GM12878 (cell line): Measurements from ENCODE around the gene SPOCK1.

Experiments used
- CEBPZ ChIP-seq: fragments of 150-350 bp; IDR thresholded peaks from 2 replicates; pipeline ENCODE4 v1.6.1; 2016; ENCODE audit warnings: low read depth, low read length
- CTCF ChIP-seq, 3 experiments: IDR thresholded peaks in 2 of 3; conservative IDR thresholded peaks in 1 of 3; 2 replicates each; pipeline ENCODE4 v1.5.1; 2011; ENCODE audit warnings: low read depth in 3 of 3, low read length in 3 of 3, mild to moderate bottlenecking in 3 of 3, control low read depth in 2 of 3, moderate library complexity in 2 of 3, inconsistent platforms in 1 of 3, mixed read lengths in 1 of 3; ENCODE audit not compliant: control insufficient read depth in 2 of 3, insufficient read depth in 1 of 3; ENCODE audit errors: extremely low read depth in 1 of 3
- ELK1 ChIP-seq: IDR thresholded peaks from 2 replicates; pipeline ENCODE4 v1.6.1; 2012; ENCODE audit warnings: low read depth, low read length, improper control_type of control experiment
- HCFC1 ChIP-seq: fragments of 150-350 bp; IDR thresholded peaks from 2 replicates; pipeline ENCODE4 v1.6.1; 2014; ENCODE audit warnings: low read length
- POLR2AphosphoS5 ChIP-seq: IDR thresholded peaks from 2 replicates; pipeline ENCODE4 v1.6.1; 2011; ENCODE audit warnings: mild to moderate bottlenecking, low read length, inconsistent platforms
- RCOR1 ChIP-seq: conservative IDR thresholded peaks from 2 replicates; pipeline ENCODE4 v1.6.1; 2012; ENCODE audit warnings: low read depth, low read length, improper control_type of control experiment
- TCF12 ChIP-seq: IDR thresholded peaks from 2 replicates; pipeline ENCODE4 v1.6.1; 2011; ENCODE audit warnings: low read depth, mild to moderate bottlenecking, low read length
- ZBTB4 ChIP-seq: fragments of 450-650 bp; formaldehyde crosslinking; IDR thresholded peaks from 2 replicates; pipeline ENCODE4 v1.4.0; 2022; ENCODE audit warnings: mild to moderate bottlenecking, moderate library complexity

GRCh38 chr5:137272831-137273230 lies 226.3 kb downstream of the SPOCK1 start:
- no peak for TF ChIP-seq ZBTB4 (CRISPR knock-in tag)
- no peak for TF ChIP-seq CTCF (IDR thresholded peaks at IDR 0.05 in 2 of 3, conservative IDR thresholded peaks at IDR 0.05 in 1 of 3; ENCODE audit: control insufficient read depth in 2 of 3, extremely low read depth in 1 of 3, insufficient read depth in 1 of 3, low read depth in 3 of 3, low read length in 3 of 3)
- no peak for TF ChIP-seq TCF12
- no peak for TF ChIP-seq HCFC1
- no peak for TF ChIP-seq CEBPZ
- TF ChIP-seq POLR2AphosphoS5: no peak
- TF ChIP-seq RCOR1: no peak
- no peak for TF ChIP-seq ELK1
